ENCODE data around the gene ARL4A. TPM values are rescaled to one million over a fixed set of nuclear protein-coding genes. Genes with fewer than 3 reads are reported as not detected.

ARL4A gene
- total and polyA plus RNA-seq, 2 of the 8 experiments (the other 6 are each of a cell fraction or from before 2014, with no cell fraction given) = 14.5 to 29.2 TPM

GRCh38 chr7:12715372-12716133 lies 28.1 kb downstream of the ARL4A start (continued):
- TF ChIP-seq, protein P1, sequence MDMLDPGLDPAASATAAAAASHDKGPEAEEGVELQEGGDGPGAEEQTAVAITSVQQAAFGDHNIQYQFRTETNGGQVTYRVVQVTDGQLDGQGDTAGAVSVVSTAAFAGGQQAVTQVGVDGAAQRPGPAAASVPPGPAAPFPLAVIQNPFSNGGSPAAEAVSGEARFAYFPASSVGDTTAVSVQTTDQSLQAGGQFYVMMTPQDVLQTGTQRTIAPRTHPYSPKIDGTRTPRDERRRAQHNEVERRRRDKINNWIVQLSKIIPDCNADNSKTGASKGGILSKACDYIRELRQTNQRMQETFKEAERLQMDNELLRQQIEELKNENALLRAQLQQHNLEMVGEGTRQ (IDR thresholded peaks at IDR 0.05; ENCODE audit: low read length) = no peak
- TF ChIP-seq RAD21 (IDR thresholded peaks at IDR 0.05 in 1 of 2, conservative IDR thresholded peaks at IDR 0.05 in 1 of 2; ENCODE audit: low read depth in 2 of 2, low read length in 2 of 2) = peak in 1 of 2 experiments; percentile 6; a peak in 1 of 4 replicates
- TF ChIP-seq GTF2F1 (IDR thresholded peaks at IDR 0.05; ENCODE audit: borderline replicate concordance, low read depth, low read length) = no peak
- no peak for TF ChIP-seq RBBP5 (IDR thresholded peaks at IDR 0.05; ENCODE audit: borderline replicate concordance, low read depth, low read length)
- TF ChIP-seq RXRA (IDR thresholded peaks at IDR 0.05; ENCODE audit: insufficient read depth, low read depth, low read length) = no peak
- TF ChIP-seq NANOG (IDR thresholded peaks at IDR 0.05; ENCODE audit: insufficient read depth, low read depth, low read length, poor library complexity, severe bottlenecking) = peak; percentile 83
- TF ChIP-seq ASH2L (IDR thresholded peaks at IDR 0.05; ENCODE audit: low read length) = no peak
- TF ChIP-seq POLR2AphosphoS5 (IDR thresholded peaks at IDR 0.05; ENCODE audit: low read depth, low read length) = no peak
- TF ChIP-seq, protein P2, sequence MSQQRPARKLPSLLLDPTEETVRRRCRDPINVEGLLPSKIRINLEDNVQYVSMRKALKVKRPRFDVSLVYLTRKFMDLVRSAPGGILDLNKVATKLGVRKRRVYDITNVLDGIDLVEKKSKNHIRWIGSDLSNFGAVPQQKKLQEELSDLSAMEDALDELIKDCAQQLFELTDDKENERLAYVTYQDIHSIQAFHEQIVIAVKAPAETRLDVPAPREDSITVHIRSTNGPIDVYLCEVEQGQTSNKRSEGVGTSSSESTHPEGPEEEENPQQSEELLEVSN (IDR thresholded peaks at IDR 0.05) = no peak
- no peak for TF ChIP-seq SIX5 (IDR thresholded peaks at IDR 0.05; ENCODE audit: low read depth, low read length)
- TF ChIP-seq SUZ12 (IDR thresholded peaks at IDR 0.05; ENCODE audit: low read length) = no peak
- TF ChIP-seq KDM4A (IDR thresholded peaks at IDR 0.05; ENCODE audit: low read depth, low read length, severe bottlenecking) = peak; percentile 34
- no peak for TF ChIP-seq JUN (IDR thresholded peaks at IDR 0.05; ENCODE audit: low read depth, low read length)
- TF ChIP-seq CBX8 (IDR thresholded peaks at IDR 0.05; ENCODE audit: borderline replicate concordance, low read depth, low read length) = no peak
- TF ChIP-seq BCL11A (IDR thresholded peaks at IDR 0.05; ENCODE audit: low read depth in 2 of 2, low read length in 2 of 2) = peak in 1 of 2 experiments; percentile 27
- no peak for TF ChIP-seq SIN3A (conservative IDR thresholded peaks at IDR 0.05 in 1 of 2, IDR thresholded peaks at IDR 0.05 in 1 of 2; ENCODE audit: low read depth in 1 of 2, low read length in 2 of 2)
- TF ChIP-seq RFX5 (IDR thresholded peaks at IDR 0.05; ENCODE audit: borderline replicate concordance, low read depth, low read length) = no peak
- TF ChIP-seq CTBP2 (IDR thresholded peaks at IDR 0.05; ENCODE audit: borderline replicate concordance, insufficient read depth, insufficient read length, low read length) = no peak
- TF ChIP-seq NRF1 (IDR thresholded peaks at IDR 0.05; ENCODE audit: low read depth, low read length) = no peak
- TF ChIP-seq TBP (IDR thresholded peaks at IDR 0.05; ENCODE audit: low read depth, low read length) = no peak
- no peak for TF ChIP-seq PHF8 (conservative IDR thresholded peaks at IDR 0.05; ENCODE audit: low read depth, low read length)
- peak; percentile 78 for TF ChIP-seq POU5F1 (IDR thresholded peaks at IDR 0.05; ENCODE audit: low read depth, low read length)

Measured in H1 (cell line).